PFSK-1 (cell line): ENCODE measurements around the gene UAP1L1.

Source experiments
- FOXP2 ChIP-seq: optimal IDR thresholded peaks from 2 replicates; pipeline ENCODE3; 2011; ENCODE audit warnings: borderline replicate concordance, control low read depth, inconsistent platforms; ENCODE audit not compliant: insufficient read depth; ENCODE audit errors: extremely low read length, extremely low read depth
- POLR2AphosphoS5 ChIP-seq: IDR thresholded peaks from 2 replicates; pipeline ENCODE4 v1.6.1; 2012; ENCODE audit warnings: low read depth, mild to moderate bottlenecking, control low read depth, low read length, moderate library complexity
- SIN3A ChIP-seq: IDR thresholded peaks from 2 replicates; pipeline ENCODE4 v1.6.1; 2012; ENCODE audit warnings: mild to moderate bottlenecking, low read length, moderate library complexity, borderline replicate concordance; ENCODE audit not compliant: insufficient read depth
- TAF1 ChIP-seq: IDR thresholded peaks from 2 replicates; pipeline ENCODE4 v1.6.1; 2012; ENCODE audit warnings: low read length, control low read depth, borderline replicate concordance; ENCODE audit not compliant: insufficient read depth
- TF ChIP-seq, protein P1 (sequence below), 2 experiments: IDR thresholded peaks; 2 replicates each; pipeline versions ENCODE4 v1.6.1 to v1.8.0; 2011 to 2012; ENCODE audit warnings: low read depth in 2 of 2, low read length in 2 of 2, control low read depth in 1 of 2, inconsistent platforms in 1 of 2, mild to moderate bottlenecking in 1 of 2, moderate library complexity in 1 of 2; ENCODE audit not compliant: insufficient read depth in 1 of 2

Gene UAP1L1

GRCh38 chr9:137063311-137064026 lies 13.8 kb upstream of the UAP1L1 start:
- TF ChIP-seq, protein P1, sequence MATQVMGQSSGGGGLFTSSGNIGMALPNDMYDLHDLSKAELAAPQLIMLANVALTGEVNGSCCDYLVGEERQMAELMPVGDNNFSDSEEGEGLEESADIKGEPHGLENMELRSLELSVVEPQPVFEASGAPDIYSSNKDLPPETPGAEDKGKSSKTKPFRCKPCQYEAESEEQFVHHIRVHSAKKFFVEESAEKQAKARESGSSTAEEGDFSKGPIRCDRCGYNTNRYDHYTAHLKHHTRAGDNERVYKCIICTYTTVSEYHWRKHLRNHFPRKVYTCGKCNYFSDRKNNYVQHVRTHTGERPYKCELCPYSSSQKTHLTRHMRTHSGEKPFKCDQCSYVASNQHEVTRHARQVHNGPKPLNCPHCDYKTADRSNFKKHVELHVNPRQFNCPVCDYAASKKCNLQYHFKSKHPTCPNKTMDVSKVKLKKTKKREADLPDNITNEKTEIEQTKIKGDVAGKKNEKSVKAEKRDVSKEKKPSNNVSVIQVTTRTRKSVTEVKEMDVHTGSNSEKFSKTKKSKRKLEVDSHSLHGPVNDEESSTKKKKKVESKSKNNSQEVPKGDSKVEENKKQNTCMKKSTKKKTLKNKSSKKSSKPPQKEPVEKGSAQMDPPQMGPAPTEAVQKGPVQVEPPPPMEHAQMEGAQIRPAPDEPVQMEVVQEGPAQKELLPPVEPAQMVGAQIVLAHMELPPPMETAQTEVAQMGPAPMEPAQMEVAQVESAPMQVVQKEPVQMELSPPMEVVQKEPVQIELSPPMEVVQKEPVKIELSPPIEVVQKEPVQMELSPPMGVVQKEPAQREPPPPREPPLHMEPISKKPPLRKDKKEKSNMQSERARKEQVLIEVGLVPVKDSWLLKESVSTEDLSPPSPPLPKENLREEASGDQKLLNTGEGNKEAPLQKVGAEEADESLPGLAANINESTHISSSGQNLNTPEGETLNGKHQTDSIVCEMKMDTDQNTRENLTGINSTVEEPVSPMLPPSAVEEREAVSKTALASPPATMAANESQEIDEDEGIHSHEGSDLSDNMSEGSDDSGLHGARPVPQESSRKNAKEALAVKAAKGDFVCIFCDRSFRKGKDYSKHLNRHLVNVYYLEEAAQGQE (IDR thresholded peaks at IDR 0.05; ENCODE audit: insufficient read depth in 1 of 2, low read depth in 2 of 2, low read length in 2 of 2): no peak
- TF ChIP-seq SIN3A (no peak), TAF1 (no peak), FOXP2 (no peak), POLR2AphosphoS5 (no peak)

DNA sequence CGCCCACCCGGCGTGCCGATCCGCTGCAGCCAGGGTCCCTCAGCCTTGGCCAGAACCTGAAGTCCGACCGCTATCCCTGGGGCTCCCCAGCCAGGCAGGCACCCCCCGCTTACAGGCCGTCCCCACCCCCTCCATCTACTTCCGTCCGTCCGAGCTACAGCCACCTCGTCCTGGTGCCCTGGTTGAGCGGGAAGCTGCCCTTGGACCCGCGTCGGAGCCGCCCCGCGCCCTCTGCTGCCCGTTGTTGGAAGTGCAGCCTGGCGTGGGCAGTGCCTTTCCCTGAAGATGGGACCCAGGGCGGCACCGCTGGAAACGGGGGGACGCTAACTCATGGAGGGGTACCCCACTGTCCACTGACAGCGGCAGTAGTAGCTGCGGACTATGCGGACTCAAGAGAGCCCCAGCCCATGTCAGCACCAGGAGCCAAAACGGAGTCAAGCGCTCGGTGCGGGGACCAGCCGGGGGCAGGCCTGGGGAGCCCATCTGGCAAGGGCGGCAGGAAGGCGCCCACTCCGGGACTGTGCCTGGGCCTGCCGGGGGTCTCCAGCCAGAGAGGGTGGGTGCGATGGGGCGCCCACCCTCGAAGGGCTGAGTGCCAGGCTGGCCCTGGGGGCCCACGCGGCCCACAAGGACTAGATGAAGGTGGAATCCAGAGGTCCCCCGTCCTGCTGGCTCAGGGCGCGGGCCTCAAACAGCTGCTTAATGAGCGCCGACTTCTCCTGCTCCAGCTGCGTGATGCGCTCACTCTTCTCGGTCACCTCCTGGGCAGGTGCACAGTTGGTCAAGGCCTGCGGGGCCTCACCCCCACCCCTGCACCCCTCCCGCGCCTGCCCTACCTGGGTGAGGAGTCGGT lies 13.1 kb upstream of the UAP1L1 start:
- TF ChIP-seq, protein P1 (IDR thresholded peaks at IDR 0.05; ENCODE audit: insufficient read depth in 1 of 2, low read depth in 2 of 2, low read length in 2 of 2): peak; percentile 71 to 74
- TF ChIP-seq TAF1 (no peak), POLR2AphosphoS5 (no peak), FOXP2 (no peak), SIN3A (no peak)

GRCh38 chr9:137064880-137065164 lies 12.5 kb upstream of the UAP1L1 start:
- TF ChIP-seq, protein P1 (IDR thresholded peaks at IDR 0.05; ENCODE audit: insufficient read depth in 1 of 2, low read depth in 2 of 2, low read length in 2 of 2): no peak
- TF ChIP-seq POLR2AphosphoS5: no peak
- TF ChIP-seq SIN3A: no peak
- TF ChIP-seq FOXP2: no peak
- TF ChIP-seq TAF1: no peak

GRCh38 chr9:137065336-137065967 lies 11.9 kb upstream of the UAP1L1 start:
- TF ChIP-seq SIN3A: no peak
- TF ChIP-seq, protein P1 (IDR thresholded peaks at IDR 0.05; ENCODE audit: insufficient read depth in 1 of 2, low read depth in 2 of 2, low read length in 2 of 2): no peak
- no peak for TF ChIP-seq POLR2AphosphoS5
- TF ChIP-seq TAF1: no peak
